NCI-H1694 treated with DMSO at 0.1 percent for 48 hours (cell line): Measurements from ENCODE around the gene EIF4G3.
"Not testable (repeated sequence)": the region's sequence is repeated elsewhere in the genome, so short reads cannot be mapped to it uniquely, and the experiment has no call there.

Experiments
- DNase-seq: peaks from one replicate; lab custom pipeline; 2025; lab: John Stamatoyannopoulos, UW

Gene EIF4G3

DNA sequence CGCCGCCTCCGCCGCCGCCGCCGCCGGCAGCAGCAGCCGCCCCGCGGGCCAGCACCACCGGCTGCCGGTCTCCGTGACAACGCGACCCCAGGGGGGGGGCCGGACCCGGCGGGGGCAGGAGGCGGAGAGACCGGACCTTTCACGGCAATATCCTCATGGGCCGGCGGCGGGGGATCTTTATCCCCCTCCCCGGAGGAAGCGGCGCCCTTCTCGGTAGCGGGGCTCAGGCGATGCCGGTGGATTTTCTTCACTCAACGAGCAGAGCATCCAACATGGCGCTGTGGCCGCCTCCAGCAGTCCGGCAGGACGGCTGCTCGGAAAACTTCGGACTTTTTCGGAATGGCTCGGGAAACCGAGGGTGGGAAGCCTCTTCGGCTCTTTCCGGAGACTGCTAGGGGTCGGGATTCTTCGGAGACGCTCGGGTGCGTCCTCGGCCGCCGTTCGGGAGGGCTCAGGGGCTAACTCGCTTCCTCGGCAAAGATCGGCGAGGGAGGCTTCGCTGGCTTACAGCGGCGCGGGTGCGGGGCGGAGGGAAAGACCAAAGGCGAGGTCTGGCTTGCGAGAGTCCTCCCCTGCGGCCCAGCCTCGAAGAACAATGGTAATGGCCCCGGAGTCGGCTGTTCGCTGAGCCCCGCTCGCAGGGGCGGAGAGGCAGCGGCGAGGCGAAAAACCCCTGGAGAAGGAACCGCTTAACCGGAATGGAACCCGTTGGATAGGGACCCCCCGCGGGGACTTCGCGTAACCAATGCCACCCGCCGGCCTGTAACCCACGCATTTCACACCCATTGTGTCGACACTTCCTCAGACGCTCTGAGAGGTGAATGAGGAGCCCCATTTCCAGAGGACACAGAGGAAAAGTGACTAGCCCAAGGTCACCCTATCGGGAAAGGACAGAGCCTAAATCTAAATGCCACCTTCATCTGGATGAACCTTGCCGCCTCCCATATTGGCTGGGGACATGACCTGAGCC lies at the start of gene EIF4G3:
TSS of gene EIF4G3 (minus strand) at position 312 of the 970 bp plus-strand sequence. CDS start 174,155 bp downstream, outside the sequence.
- DNase-seq, result peak; percentile 92

DNA sequence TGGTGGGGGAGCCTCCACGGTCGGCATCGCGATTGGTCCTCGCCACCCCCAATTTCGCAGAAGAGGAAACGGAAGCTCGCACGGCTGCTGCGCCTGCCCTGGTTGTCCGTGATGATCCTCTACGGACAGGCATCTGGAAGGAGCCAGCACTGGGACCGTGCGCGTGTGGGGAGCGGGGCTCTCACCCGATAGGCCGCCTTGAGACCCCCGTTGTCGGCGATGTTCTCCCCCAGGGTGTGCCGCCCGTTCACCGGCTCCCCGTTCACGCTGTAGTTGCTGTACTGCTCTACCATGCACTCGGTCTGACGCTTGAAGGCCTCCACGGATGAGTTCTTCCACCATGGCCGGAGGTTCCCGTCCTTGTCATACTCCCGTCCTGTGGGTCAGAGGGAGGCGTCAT lies 48.4 kb upstream of the EIF4G3 start:
- DNase-seq, result no peak

DNA sequence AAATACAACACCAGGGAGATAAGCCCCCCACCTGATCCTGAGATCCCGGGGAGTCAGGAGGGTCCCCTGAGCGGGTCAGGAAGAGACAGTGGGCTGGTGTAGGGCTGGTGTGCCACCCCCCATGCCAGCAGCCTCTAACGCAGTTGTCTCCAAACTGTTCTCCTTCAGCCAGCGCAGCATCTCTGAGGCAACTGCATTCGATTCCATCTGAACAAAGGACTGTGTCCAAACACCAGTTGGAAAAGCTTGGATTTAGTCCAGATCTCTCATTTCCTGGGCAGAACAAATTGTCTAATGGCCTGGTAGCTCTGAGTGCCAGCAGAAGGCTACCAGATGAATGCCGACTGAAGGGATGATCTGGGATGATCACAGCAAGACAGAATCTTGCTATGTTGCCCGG lies 44.1 kb upstream of the EIF4G3 start:
- peak; percentile 29 for DNase-seq

GRCh38 chr1:21219674-21220073 lies 43.0 kb upstream of the EIF4G3 start:
- no peak for DNase-seq

- peak; percentile 13 for DNase-seq
Measured at GRCh38 chr1:21217812-21218596, 41.3 kb upstream of the EIF4G3 start.

- DNase-seq, result peak; percentile 16
Measured at GRCh38 chr1:21216835-21217811, 40.4 kb upstream of the EIF4G3 start.

GRCh38 chr1:21212126-21212525 lies 35.4 kb upstream of the EIF4G3 start:
- DNase-seq, result no peak

GRCh38 chr1:21208137-21208700 lies 31.5 kb upstream of the EIF4G3 start:
- not testable (repeated sequence) for DNase-seq

GRCh38 chr1:21206117-21206516 lies 29.4 kb upstream of the EIF4G3 start:
- no peak for DNase-seq

- no peak for DNase-seq
Measured at GRCh38 chr1:21205416-21205815, 28.7 kb upstream of the EIF4G3 start.

DNA sequence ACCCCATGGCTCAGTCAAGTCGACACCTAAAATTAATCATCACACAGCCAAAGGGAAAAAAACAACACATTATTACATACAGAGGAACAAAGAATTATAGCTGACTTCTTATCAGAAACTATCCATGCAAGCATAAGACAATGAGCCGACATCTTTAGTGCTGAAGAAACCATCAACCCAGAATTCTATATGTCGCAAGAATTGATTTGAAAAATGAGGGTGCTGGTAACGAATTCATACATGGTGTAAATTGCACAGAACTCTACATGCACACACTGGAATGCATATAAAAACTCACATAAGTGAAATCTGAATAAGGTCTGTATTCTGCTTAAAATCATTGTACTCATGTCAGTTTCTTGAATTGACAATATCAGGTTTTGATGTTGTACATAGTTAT lies 25.0 kb upstream of the EIF4G3 start:
- DNase-seq, result no peak

- not testable (repeated sequence) for DNase-seq
Measured at GRCh38 chr1:21201238-21201637, 24.5 kb upstream of the EIF4G3 start.

DNA sequence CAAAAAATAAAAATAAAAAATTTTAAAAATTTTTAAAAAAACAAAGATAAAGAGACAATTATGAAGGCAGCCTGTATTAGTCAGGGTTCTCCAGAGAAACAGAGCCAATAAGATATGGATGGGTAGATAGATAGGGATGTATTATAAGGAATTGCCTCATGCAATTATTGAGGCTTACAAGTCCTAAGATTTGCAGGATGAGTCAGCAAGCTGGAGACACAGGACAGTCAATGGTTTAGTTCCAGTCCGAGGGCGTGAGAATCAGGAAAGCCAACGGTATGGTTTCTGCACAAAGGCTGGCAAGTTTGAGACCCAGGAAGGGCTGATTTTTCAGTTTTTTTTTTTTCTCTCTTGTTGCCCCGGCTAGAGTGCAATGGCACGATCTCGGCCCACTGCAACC lies 24.1 kb upstream of the EIF4G3 start:
- no peak for DNase-seq

- no peak for DNase-seq
Measured at GRCh38 chr1:21198929-21199328, 22.2 kb upstream of the EIF4G3 start.

GRCh38 chr1:21192871-21193270 lies 16.2 kb upstream of the EIF4G3 start:
- DNase-seq, result no peak

GRCh38 chr1:21192284-21192683 lies 15.6 kb upstream of the EIF4G3 start:
- DNase-seq, result no peak

DNA sequence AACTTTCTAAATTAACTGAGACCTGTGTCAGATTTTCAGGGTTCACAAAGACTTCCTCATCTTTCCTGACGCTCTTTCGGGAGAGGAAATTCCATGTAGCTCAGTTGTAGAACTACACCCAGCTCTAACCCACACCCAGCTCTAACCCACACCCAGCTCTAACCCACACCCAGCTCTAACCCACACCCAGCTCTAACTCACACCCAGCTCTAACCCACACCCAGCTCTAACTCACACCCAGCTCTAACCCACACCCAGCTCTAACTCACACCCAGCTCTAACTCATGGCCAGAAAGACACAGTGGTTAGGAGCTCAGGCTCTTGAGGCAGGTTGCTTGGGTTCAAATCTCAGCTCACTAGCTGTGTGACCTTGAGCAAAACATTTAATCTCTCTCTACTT lies 14.1 kb upstream of the EIF4G3 start:
- not testable (repeated sequence) for DNase-seq

DNA sequence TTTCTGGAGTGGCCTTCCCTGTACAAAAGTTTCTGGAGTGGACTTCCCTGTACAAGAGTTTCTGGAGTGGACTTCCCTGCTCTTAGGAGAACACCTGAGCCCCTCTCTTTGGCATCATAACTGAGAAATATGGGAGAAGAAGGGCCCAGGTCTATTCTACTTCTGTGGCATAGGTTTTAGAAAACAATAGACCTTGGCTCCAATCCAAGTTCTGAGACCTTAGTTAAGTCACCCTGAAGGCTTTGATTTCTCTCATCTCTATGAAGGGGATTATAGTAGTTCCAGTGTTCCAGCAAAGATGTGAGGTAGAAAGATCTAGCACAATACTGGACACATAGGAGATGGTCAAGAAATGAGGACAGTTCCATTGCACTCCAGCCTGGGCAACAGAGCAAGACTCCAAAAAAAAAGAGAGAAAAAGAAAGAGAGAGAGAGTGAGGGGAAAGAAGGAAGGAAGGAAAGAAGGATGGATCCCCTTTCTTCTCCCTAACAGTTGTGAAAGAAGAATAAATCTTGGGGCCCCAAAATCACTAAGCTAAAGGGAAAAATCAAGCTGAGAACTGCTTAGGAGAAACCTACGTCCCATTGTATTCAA lies 13.3 kb upstream of the EIF4G3 start:
- no peak for DNase-seq

DNA sequence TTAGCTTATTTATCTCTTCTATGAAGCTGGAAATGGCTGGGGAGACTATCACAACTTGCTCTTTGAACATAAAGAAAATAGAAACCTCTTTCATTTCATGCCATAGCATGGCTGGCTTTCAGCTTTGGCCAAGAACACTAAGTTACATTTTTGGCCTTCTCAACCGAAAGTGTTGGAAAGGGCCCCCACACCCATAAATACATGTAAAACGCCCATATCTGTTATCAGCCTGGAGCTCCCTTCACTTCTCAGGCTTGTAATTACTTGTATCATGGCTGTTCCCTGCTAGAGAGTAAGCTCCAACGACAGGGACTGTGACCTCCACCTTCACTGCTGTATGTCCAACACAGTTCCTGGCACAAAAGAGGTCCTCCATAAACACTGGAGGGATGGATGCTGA lies 12.7 kb upstream of the EIF4G3 start:
- no peak for DNase-seq

DNA sequence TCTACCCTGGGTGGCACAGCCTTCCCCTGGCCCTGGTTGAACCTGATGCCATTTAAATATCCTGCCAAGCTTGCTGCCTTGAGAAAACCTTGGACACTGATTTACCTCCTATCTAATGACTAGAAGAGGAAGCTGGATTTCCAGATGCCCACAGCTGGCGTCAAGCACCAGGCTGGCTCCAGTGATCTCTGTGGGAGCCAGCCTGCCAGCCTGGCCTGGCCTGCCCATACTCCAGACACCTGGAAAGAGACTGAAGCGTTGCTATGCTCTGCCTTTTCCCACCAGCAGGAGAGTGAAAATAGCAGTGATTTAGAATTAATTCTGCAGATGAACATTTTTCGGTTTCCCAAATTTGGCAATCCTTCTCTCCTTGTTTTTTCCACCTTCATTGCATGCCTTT lies 11.5 kb upstream of the EIF4G3 start:
- DNase-seq, result no peak

DNA sequence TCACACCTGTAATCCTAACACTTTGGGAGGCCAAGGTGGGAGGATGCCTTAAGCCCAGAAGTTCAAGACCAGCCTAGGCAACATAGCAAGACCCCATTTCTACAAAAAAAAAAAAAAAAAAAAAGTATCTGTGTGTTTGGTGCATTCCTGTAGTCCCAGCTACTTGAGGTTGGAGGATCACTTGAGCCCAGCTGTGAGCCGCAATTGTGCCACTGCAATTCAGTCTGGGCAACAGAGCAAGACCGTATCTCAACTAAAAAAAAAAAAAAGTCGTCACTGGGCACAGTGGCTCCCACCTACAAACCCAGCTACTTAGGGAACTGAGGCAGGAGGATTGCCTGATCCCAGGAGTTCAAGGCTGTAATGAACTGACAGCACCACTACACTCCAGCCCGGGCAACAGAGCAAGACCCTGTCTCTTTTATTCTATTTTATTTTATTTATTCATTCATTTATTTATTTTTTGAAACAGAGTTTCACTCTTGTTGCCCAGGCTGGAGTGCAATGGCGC lies 8.6 kb upstream of the EIF4G3 start:
- no peak for DNase-seq
